NAMALWA (cell line): ENCODE results near the gene PARK7.

ENCODE experiments used
- DNase-seq: peaks from one replicate; pipeline ENCODE4 v3.0.0-alpha.2; 2015; ENCODE audit warnings: low spot score

PARK7 gene

DNA sequence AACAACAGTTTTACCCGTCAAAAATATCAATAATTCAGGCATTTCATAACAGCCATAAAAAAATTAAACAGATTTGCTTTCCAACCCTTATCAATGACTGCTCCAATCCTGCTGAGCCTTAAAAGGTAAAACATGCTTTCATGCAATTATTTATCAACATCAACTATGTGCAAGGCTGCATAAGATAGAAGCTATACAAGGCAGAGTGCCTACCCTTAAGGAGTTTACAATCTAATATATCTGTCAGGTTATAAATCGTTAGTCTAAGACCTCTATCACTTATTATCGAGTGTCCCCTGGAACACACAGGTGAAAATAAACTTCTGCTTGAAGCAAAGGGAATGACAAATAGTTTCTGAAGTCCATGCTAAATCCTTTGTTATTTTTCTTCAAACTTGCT lies 62.8 kb downstream of the PARK7 start:
- DNase-seq, result no peak

DNA sequence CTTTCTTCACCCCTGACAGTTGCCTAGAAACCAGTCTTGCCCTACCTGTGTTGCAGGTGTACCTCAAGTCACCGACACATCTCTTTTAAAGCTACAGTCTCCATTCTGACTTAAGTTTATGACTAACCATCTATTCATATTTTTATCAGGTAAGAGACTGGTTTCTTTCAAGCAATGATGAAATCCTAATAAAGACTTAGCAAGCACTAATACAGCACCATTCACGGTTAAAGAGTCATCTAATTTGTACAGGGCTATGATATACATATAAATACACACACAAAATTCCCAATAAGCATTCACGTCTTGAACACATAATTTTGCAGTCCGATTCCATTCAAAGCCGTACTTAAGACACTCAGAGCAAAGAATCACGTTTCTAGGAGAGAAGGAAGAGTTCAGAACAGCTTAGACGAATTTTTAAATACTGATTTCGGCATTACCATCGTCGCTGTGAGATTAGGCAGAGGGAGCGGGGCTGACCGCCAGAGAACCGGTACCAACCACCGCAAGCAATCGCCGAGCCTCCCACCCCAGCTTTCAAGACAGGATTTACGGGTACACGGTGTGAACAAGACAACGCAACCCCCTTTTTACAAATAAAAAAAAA lies 63.7 kb downstream of the PARK7 start:
- no peak for DNase-seq

DNA sequence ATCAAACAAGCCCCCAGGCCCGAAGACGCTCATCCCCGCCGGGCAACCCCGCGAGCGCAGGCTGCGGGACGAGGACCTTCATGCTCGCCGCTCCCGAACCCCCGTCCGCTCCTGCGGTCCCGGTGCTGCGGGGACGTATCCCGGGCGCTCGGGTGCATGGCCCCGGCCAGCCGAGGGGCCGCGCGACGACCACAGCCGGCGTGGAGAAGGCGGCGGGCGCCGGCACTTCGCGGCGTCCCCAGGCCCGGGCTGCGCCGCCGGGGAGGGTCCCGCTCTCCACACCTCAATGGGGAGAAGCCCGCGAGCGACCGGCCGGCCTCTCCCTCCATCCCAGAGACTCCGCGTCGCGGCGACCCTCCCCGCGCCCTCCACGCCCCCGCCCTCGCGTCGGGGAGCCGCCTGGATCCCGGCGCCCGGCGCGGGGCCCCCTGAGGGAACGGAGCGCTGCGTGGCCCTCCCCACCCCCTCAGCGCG lies 64.2 kb downstream of the PARK7 start:
- DNase-seq, result no peak

DNA sequence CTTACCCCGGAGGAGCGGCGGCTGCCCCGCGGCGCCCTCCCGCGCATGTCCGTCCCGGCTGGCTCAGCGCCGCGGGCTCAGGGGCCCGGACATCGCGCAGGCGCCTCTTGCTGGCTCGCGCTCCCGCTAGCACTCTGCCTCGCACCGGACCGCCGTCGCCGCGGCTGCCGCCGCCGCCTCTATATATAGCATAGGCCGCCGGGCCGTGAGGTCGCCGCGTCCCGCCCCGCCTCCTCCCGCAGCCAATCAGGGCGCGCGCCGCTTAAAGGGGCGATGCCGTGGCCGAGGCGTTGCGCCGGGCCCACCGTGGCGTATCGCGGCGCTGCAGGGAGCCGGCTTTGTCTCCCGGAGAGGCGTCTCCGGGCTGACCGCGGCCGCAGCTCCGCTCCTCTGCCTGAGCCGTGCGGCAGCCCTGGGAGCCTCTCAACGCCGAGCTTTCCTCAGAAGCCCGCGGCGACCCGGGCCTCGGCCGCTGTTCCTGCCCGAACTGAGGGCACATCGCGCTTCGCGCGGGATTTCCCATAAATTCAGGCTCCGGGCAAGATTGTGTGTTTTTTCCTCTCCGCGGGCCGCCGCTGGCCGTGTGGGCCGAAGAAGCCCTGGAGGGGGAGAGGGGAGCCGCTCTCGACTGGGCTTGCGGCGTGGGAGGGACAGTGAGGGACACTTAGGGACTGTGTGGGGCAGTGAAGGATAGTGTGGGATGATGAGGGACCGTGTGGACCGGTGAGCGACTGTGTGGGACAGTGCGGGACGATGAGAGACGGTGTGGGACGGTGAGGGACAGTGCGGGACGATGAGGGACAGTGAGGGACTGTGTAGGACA lies 64.9 kb downstream of the PARK7 start, which contains the start of gene ERRFI1:
ERRFI1 (minus strand) TSS at position 157 of the 823 bp plus-strand sequence. CDS start 10,690 bp downstream, outside the sequence.
- no peak for DNase-seq

DNA sequence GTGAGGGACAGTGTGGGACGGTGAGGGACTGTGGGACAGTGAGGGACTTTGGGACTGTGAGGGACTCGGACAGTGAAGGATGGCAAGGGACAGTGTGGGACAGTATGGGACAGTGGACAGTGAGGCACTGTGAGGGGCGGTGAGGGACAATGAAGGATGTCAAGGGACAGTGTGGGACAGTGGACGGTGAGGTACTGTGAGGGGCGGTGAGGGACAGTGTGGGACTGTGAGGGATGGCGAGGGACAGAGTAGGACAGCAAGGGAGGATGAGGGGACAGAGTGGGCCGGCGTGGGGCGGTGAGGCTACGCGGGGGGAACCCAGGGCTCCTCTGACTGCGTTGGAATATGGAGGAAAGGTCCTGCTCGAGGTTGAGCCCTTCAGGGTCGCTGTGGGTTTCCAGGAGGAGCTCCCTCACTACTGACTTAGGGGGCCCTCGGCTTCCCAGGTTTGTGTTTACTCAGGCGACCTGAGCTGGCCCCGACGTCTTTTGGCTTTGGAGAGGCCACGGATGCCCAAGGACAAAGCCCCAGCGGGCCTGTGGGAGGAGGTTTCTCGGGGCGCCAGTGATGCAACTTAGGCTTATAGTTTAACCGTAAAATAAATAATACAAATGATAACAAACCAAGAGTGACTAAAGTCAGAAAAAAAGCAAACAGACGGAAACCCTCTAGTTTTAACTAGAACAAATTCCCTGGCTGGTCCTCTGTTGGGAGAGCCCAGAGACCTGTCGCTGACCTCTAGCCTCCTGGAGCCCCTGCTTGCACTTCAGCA lies 65.7 kb downstream of the PARK7 start:
- DNase-seq, result no peak

DNA sequence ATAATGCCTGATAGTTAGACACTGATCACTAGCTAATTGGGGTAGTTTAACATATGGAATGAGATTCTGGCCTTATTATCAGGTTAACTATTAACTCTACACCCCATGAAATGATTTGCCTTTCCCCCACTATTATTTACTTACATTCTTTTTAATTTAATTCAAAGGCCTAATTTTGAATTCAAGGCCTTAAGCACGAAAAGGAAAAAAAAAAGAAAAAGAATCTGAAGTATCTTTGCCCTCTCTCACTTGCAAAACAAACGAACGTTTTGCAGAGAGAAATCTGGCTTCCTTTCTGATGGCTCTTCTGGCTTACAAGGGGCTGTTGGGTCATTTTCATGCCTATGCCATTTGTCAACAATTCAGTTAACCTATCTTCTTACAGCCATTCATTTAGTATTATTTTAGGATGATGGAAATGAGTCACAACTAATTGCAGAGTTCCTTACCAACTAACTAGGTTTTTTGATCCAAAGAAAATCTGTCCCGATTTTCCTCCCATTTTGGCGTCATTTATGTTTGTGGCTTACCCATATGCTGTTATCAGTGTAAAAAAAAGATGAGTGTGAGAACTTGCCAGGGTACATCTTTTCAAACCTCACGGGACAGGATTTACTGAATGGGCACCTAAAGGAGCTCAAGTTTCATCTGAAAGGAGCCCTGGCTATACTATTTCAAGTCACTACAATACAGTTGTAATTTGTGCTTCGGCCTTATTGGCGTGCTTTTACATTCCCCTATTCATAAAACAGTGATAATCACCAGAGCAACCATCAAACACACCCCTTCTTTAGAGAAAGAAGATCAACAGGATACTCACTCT lies 66.4 kb downstream of the PARK7 start:
- DNase-seq, result no peak

DNA sequence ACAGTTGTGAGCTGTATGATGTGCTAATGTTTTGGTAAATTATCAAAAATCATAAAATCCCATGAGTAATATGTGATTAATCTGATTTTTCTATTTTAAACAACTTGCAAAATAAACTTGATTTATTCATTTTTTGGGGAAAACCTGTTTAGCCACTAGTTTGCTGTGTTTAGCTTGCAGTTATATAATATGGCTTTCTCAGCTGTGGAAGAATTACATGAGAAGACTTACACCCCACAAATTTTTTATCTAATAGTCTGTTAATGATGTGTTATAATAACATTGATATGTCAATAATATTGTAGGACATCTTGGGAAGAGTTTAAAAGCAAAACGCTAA lies 67.0 kb downstream of the PARK7 start:
- DNase-seq, result no peak

DNA sequence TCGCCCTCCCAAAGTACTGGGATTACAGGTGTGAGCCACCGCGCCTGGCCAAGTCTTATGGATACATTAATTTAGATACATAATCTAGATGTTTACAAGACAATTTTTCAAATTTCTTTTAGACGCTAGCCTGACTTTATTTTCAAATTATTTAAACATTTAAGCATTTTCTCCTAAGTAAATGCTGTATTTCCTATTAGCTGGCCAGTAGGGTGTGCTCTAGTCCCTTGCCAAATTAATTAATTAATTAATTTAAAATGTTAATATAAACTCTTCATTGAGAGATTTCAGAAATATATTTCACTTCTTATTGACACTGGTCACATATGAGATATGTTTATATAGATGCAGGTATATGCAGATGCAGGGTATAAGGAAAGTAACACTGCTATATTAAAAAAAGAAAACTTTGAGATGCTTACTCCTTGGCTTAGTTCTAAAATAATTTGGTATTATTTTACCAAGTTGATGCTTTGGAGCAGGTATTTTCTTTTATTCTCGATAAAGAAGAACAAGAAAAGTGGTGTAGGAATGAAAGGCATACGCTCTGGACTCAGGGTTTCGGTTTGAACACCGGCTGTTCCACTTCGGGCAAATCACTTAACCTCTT lies 69.8 kb downstream of the PARK7 start:
- peak; percentile 50 for DNase-seq

DNA sequence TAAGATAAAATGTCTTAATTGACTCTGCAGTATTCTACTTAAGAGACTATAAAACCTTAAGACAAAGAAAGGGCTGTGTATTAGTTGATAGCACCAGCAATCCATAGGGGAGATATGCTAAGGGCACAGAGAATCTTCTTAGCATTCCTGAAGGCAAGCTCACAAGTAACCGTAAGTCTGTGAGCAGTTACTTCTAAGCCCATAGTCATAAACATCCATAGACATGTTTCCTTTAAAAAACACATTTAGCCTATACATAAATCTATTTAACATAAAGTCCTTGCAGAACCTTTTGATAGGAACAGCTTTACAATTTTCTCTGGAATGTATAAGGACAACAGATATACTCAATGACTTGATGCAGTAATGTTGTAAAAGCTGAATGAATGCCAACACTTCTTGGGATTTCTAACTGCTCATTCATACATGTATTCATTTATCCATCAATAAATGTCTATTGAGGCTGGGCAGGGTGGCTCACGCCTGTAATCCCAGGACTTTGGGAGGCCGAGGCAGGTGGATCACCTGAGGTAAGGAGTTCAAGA lies 70.9 kb downstream of the PARK7 start:
- DNase-seq, result no peak

DNA sequence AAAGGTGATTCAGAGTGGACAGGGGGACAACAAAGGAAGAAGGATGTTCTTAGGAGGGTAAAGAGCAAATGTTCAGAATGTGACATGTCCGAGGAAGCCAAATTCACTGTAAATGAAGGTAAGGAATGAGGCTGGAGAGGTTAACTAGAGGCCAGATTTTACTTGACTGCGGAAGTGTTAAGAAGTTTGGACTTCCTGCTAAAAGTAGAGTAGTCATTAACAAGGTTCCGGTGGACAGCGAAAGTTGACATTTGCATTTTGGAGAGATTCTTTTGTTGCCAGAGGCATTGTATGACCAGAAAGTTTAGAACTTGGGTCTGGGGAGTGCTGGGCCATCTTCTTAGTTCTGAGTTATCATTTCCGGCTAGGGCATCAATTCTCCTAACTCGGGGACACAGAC lies 71.8 kb downstream of the PARK7 start:
- DNase-seq, result no peak
